ENCODE measurements around the gene F2R. TPM values are rescaled to one million over a fixed set of nuclear protein-coding genes. Genes with fewer than 3 reads are reported as not detected.
"Not testable (repeated sequence)": the region's sequence is repeated elsewhere in the genome, so short reads cannot be mapped to it uniquely, and the experiment has no call there.

The F2R gene
- total RNA-seq, 2 experiments from 2014 or later: 6.5 to 6.8 TPM

DNA sequence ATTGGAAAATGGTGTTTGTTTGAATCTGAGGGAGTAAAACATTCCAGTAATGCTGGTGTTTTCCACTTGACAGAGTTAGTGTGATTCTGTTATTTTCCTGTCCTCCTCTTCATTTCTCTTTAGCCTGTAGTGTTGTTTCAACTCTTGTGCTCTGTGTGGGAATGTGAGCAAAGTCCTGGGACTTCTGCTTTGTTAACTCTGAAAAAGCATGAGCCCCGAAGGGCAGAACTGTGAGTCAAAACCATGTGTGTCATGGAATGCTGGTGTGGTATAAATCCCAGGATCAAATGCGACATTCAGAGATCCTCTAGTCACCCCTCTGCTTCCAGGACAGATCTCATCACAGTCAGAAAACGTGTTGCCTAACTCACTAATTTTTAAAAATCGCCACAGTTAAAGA is 8.9 kb downstream of the F2R start:
- ChIA-PET POLR2A (no interaction called here), CTCF (interaction anchor here (1.2 to 1.6 kb wide), 2 partner anchors 15 to 50 kb away, joined by 3 to 6 read pairs; no protein-coding TSS in a partner anchor)
- DNase-seq: no peak
- intact Hi-C loops (cut with micrococcal nuclease): no loop called here
- Mint-ChIP-seq H3K27me3 (no peaks in the 10 kb centered on the region), H3K4me1 (ENCODE audit: low read depth) (peaks cover 4% of the 10 kb centered on the region), H3K27ac (no peak overlapping the region), H3K4me3 (no peak overlapping the region), H3K36me3 (peaks cover 11% of the 10 kb centered on the region), H3K9me3 (peaks cover 12% of the 10 kb centered on the region)

- Mint-ChIP-seq H3K27me3 (peaks cover 3% of the 10 kb centered on the region), H3K27ac (no peak overlapping the region), H3K9me3 (peaks cover 21% of the 10 kb centered on the region), H3K4me1 (ENCODE audit: low read depth) (peaks cover 18% of the 10 kb centered on the region), H3K36me3 (peaks cover 23% of the 10 kb centered on the region), H3K4me3 (no peak overlapping the region)
- intact Hi-C loops (cut with micrococcal nuclease): no loop called here
- CTCF ChIA-PET: interaction anchor here (0.6 kb wide), 1 partner anchor 45 kb away, joined by 3 read pairs; no protein-coding TSS in a partner anchor
- POLR2A ChIA-PET: no interaction called here
- no peak for DNase-seq
These were observed 13.0 kb downstream of the F2R start for GRCh38 chr5:76728965-76729364.

DNA sequence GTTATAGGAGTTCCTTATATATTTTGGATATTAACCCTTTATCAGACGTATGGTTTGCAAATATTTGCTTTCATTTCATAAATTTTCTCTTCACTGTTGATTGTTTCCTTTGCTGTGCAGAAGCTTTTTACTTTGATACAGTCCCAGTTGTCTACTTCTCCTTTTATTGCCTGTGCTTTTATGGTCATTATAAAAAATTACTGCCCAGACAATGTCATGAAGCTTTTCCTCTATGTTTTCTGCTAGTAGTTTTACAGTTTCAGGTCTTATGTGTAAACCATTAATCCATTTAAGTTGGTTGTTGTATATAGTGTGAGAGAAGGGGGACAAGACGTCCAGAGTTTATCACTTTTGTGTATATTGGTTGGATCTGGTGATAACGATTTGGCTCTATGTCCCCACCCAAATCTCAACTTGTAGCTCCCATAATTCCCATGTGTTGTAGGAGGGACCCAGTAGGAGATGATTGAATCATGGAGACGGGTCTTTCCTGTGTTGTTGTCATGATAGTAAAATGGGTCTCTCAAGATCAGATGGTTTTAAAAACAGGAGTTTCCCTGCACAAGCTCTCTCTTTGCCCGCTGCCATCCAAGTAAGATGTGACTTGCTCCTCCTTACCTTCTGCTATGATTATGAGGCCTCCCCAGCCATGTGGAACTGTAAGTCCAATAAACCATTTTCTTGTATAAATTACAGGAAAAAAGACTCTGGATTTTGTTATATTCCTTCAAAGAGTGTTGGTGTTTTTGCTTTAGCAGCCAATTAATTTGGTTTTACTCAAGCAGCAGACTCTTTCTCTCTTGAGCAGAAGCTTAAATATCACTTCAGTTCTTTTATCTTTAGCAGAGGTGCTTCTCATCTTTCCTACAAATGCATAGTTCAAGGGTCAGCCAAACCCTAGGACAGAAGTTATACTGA is 13.7 kb downstream of the F2R start:
- H3K36me3 Mint-ChIP-seq: peaks cover 23% of the 10 kb centered on the region
- H3K27ac Mint-ChIP-seq: no peak overlapping the region
- CTCF ChIA-PET: interaction anchor here (1.1 kb wide), 1 partner anchor 8 kb away, joined by 3 read pairs; no protein-coding TSS in a partner anchor
- POLR2A ChIA-PET: no interaction called here
- peaks cover 3% of the 10 kb centered on the region for H3K27me3 Mint-ChIP-seq
- peaks cover 21% of the 10 kb centered on the region for H3K9me3 Mint-ChIP-seq
- peaks cover 18% of the 10 kb centered on the region for H3K4me1 Mint-ChIP-seq (ENCODE audit: low read depth)
- intact Hi-C loops (cut with micrococcal nuclease): no loop called here
- H3K4me3 Mint-ChIP-seq: no peak overlapping the region
- DNase-seq: no peak

- Mint-ChIP-seq H3K4me3 (peak overlapping the region; percentile 46), H3K4me1 (ENCODE audit: low read depth) (peaks cover 27% of the 10 kb centered on the region)
- intact Hi-C loops (cut with micrococcal nuclease): no loop called here
These were observed 16.6 kb downstream of the F2R start for GRCh38 chr5:76732405-76733048.

GRCh38 chr5:76733049-76733417 is 17.1 kb downstream of the F2R start:
- peak overlapping the region; percentile 46 for H3K4me3 Mint-ChIP-seq
- peaks cover 23% of the 10 kb centered on the region for H3K36me3 Mint-ChIP-seq
- peak; percentile 77 for DNase-seq
- peaks cover 3% of the 10 kb centered on the region for H3K27me3 Mint-ChIP-seq
- peaks cover 29% of the 10 kb centered on the region for H3K4me1 Mint-ChIP-seq (ENCODE audit: low read depth)
- peaks cover 21% of the 10 kb centered on the region for H3K9me3 Mint-ChIP-seq
- intact Hi-C loops (cut with micrococcal nuclease): no loop called here
- H3K27ac Mint-ChIP-seq: peak overlapping the region; percentile 86
- ChIA-PET CTCF (interaction anchor here (1.8 kb wide), 1 partner anchor 41 kb away, joined by 10 read pairs; no protein-coding TSS in a partner anchor), POLR2A (interaction anchor here (0.6 kb wide), 2 partner anchors 28 to 58 kb away, joined by 3 read pairs; no protein-coding TSS in a partner anchor)

More at GRCh38 chr5:76732405-76733048, 16.6 kb downstream of the F2R start:
- ChIA-PET CTCF (interaction anchor here (1.8 kb wide), 1 partner anchor 42 kb away, joined by 10 read pairs; no protein-coding TSS in a partner anchor), POLR2A (interaction anchor here (0.6 kb wide), 1 partner anchor 59 kb away, joined by 3 read pairs; no protein-coding TSS in a partner anchor)
- Mint-ChIP-seq H3K27ac (peak overlapping the region; percentile 86), H3K9me3 (peaks cover 21% of the 10 kb centered on the region), H3K27me3 (peaks cover 3% of the 10 kb centered on the region), H3K36me3 (peaks cover 23% of the 10 kb centered on the region)
- peak; percentile 31 for DNase-seq

DNA sequence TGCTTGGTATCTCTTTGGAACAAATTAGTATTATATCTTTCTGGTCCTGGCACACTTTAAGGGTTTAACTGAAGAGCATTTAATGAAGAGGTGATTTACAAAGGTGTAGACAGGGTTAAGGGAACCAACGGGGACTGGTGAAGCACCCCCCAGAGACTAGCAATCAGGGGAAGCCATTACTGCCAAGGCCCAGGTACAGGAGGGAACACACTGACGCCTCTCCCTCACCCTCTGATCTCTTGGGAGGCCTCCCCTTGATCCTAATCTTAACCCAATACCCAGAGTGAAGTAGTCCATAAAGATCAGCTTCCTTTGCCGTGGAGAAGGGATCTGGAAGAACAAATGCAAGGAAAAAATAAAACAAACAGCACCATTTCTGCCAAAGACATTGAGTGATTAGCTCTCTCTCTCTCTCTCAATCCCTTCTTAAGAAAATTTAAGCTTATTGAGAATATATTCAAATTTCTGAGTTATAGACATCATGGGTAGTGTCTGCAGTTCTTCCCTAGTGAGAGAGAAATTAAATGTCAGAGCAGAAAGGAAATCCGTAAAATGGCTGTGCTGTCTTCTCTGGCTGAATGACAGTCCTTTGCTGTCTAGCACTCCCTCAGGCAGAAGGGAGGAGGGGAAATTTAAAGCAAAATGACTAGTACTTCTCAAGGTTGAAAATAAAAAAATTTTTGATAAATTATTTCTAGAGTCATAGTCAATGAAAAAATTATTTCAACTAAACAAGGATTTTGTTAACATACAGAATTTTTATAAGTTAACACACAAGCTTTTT is 20.0 kb downstream of the F2R start:
- CTCF ChIA-PET: interaction anchor here (0.6 to 2.7 kb wide), 3 partner anchors 10 to 438 kb away, joined by 3 to 15 read pairs (median 3); no protein-coding TSS in a partner anchor
- peaks cover 3% of the 10 kb centered on the region for H3K27me3 Mint-ChIP-seq
- intact Hi-C loops (cut with micrococcal nuclease): loop anchor here (5.0 kb wide), 2 partner anchors 36 to 404 kb away; no protein-coding TSS in a partner anchor
- POLR2A ChIA-PET: interaction anchor here (1.3 kb wide), 1 partner anchor 26 kb away, joined by 3 read pairs; no protein-coding TSS in a partner anchor
- H3K4me3 Mint-ChIP-seq: no peak overlapping the region
- peaks cover 3% of the 10 kb centered on the region for H3K36me3 Mint-ChIP-seq
- H3K4me1 Mint-ChIP-seq (ENCODE audit: low read depth): peaks cover 48% of the 10 kb centered on the region
- no peaks in the 10 kb centered on the region for H3K9me3 Mint-ChIP-seq
- DNase-seq: no peak
- peak overlapping the region; percentile 19 for H3K27ac Mint-ChIP-seq

DNA sequence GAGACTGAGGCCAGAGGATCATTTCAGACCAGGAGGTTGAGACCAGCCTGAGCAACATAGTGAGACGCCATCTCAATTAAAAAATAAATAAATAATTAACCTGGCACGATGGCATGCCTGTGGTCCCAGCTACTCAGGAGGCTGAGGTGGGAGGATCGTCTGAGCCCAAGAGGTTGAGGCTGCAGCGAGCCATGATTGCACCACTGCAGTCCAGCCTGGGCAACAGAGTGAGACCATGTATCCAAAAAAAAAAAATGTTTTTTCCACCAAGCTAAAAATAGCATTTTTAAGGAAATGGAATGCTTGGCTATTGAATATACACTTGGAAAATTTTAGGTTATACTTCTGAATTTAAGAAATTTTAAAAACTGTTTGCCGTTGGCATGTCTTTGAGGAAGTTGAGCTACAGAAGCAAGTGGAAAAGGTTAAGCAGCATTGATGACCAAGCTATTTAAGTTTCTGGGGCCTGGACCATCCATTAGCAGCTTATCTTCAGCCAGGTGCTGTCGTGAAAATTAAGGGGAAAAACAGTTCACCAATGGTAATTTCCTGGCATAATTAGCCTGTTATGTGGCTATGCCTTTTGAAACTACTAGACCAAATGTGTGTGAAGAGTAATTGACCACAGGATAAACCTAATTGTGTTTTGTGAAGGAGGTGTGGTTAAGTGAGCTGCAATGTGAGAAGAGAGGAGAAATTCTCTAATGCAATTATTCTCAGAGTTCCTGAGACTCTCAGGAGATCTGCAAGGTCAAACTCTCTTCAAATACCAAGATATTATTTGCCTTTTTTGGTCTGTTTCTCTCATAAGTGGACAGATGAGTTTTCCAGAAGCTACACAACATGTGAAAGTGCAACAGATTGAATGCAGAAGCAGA is 21.0 kb downstream of the F2R start:
- H3K4me3 Mint-ChIP-seq: peak overlapping the region; percentile 27
- H3K27ac Mint-ChIP-seq: peak overlapping the region; percentile 46
- intact Hi-C loops (cut with micrococcal nuclease): loop anchor here (5.0 kb wide), 2 partner anchors 35 to 405 kb away; no protein-coding TSS in a partner anchor
- peaks cover 3% of the 10 kb centered on the region for H3K36me3 Mint-ChIP-seq
- no peaks in the 10 kb centered on the region for H3K9me3 Mint-ChIP-seq
- H3K4me1 Mint-ChIP-seq (ENCODE audit: low read depth): peaks cover 54% of the 10 kb centered on the region
- no peak for DNase-seq
- peaks cover 3% of the 10 kb centered on the region for H3K27me3 Mint-ChIP-seq
- POLR2A ChIA-PET: interaction anchor here (1.3 to 2.0 kb wide), 3 partner anchors 22 to 190 kb away, joined by 3 to 7 read pairs (median 3); no protein-coding TSS in a partner anchor
- CTCF ChIA-PET: interaction anchor here (0.9 to 2.7 kb wide), 3 partner anchors 9 to 38 kb away, joined by 3 to 15 read pairs (median 3); partner anchors contain the start of gene F2R

GRCh38 chr5:76737846-76738245 is 21.9 kb downstream of the F2R start:
- Mint-ChIP-seq H3K27ac (peak overlapping the region; percentile 94), H3K4me1 (ENCODE audit: low read depth) (peaks cover 47% of the 10 kb centered on the region), H3K4me3 (no peak overlapping the region), H3K36me3 (no peaks in the 10 kb centered on the region), H3K9me3 (no peaks in the 10 kb centered on the region), H3K27me3 (no peaks in the 10 kb centered on the region)
- intact Hi-C loops (cut with micrococcal nuclease): loop anchor here (2.0 to 5.0 kb wide), 6 partner anchors 34 to 469 kb away; no protein-coding TSS in a partner anchor
- ChIA-PET CTCF (interaction anchor here (1.0 to 3.3 kb wide), 6 partner anchors 15 to 37 kb away, joined by 3 to 37 read pairs (median 5); partner anchors contain the start of gene F2R), POLR2A (interaction anchor here (1.4 to 2.0 kb wide), 3 partner anchors 23 to 190 kb away, joined by 3 to 14 read pairs (median 7); no protein-coding TSS in a partner anchor)
- peak; percentile 16 for DNase-seq

GRCh38 chr5:76741506-76741905 is 25.6 kb downstream of the F2R start:
- intact Hi-C loops (cut with micrococcal nuclease); CTCF ChIA-PET; H3K36me3 Mint-ChIP-seq; H3K27me3 Mint-ChIP-seq; DNase-seq; H3K27ac Mint-ChIP-seq; H3K4me3 Mint-ChIP-seq; POLR2A ChIA-PET; H3K9me3 Mint-ChIP-seq: not testable (repeated sequence)
- peaks cover 33% of the 10 kb centered on the region for H3K4me1 Mint-ChIP-seq (ENCODE audit: low read depth)

DNA sequence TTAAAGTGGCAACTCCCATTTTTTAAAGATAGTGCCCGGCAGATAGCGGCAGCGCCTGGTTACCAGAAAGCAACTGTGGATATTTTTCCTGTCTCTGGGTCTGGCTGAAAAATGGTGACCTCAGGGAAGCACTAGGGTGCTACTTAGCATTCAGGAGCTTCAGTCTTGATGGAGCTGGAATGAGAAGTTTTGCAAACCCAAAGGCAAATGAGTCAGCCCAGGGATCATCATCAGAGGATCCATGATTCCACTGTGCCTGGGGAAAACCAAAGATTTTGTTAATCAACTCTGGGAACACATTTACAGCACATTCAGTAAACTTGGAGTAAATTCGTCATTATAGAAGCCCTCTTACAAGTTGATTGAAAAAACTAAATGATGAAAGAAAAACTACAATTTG is 26.7 kb downstream of the F2R start:
- DNase-seq: no peak
- H3K4me1 Mint-ChIP-seq (ENCODE audit: low read depth): peaks cover 28% of the 10 kb centered on the region
- H3K36me3 Mint-ChIP-seq: no peaks in the 10 kb centered on the region
- H3K4me3 Mint-ChIP-seq: no peak overlapping the region
- no peak overlapping the region for H3K27ac Mint-ChIP-seq
- H3K27me3 Mint-ChIP-seq: no peaks in the 10 kb centered on the region
- intact Hi-C loops (cut with micrococcal nuclease): no loop called here
- ChIA-PET CTCF (interaction anchor here (0.7 kb wide), 1 partner anchor 32 kb away, joined by 3 read pairs; no protein-coding TSS in a partner anchor), POLR2A (no interaction called here)
- H3K9me3 Mint-ChIP-seq: no peaks in the 10 kb centered on the region

Measured in activated CD4-positive, alpha-beta memory T cell treated with anti-CD3 and anti-CD28 coated beads for 36 hours (primary cell).